Measurements from ENCODE around the gene POC1B.

Gene POC1B

GRCh38 chr12:89479982-89480381, 45.9 kb downstream of the POC1B start:
- no peak overlapping the region for H3K27ac ChIP-seq
- TF ChIP-seq CTCF (conservative IDR thresholded peaks at IDR 0.05): no peak
- TF ChIP-seq ZFX (IDR thresholded peaks at IDR 0.05): no peak

GRCh38 chr12:89477633-89478279, 48.1 kb downstream of the POC1B start:
- no peak for TF ChIP-seq ZFX (IDR thresholded peaks at IDR 0.05)
- no peak for TF ChIP-seq CTCF (conservative IDR thresholded peaks at IDR 0.05)
- H3K27ac ChIP-seq: no peak overlapping the region

- H3K27ac ChIP-seq: no peak overlapping the region
- TF ChIP-seq CTCF (conservative IDR thresholded peaks at IDR 0.05) (no peak), ZFX (IDR thresholded peaks at IDR 0.05) (no peak)
Measured at GRCh38 chr12:89476904-89477595, 48.8 kb downstream of the POC1B start.

- TF ChIP-seq CTCF (conservative IDR thresholded peaks at IDR 0.05): no peak
- no peak for TF ChIP-seq ZFX (IDR thresholded peaks at IDR 0.05)
- H3K27ac ChIP-seq: no peak overlapping the region
Measured at GRCh38 chr12:89476232-89476631, 49.6 kb downstream of the POC1B start.

- H3K27ac ChIP-seq: no peak overlapping the region
- no peak for TF ChIP-seq ZFX (IDR thresholded peaks at IDR 0.05)
- no peak for TF ChIP-seq CTCF (conservative IDR thresholded peaks at IDR 0.05)
Measured at GRCh38 chr12:89475203-89475990, 50.5 kb downstream of the POC1B start.

GRCh38 chr12:89474615-89475014, 51.2 kb downstream of the POC1B start:
- H3K27ac ChIP-seq: no peak overlapping the region
- TF ChIP-seq CTCF (conservative IDR thresholded peaks at IDR 0.05) (no peak), ZFX (IDR thresholded peaks at IDR 0.05) (no peak)

GRCh38 chr12:89472508-89472907, 53.3 kb downstream of the POC1B start:
- H3K27ac ChIP-seq: no peak overlapping the region
- no peak for TF ChIP-seq CTCF (conservative IDR thresholded peaks at IDR 0.05)
- TF ChIP-seq ZFX (IDR thresholded peaks at IDR 0.05): no peak
